ENCODE data around the gene ANGPTL7. TPM values are rescaled to one million over a fixed set of nuclear protein-coding genes. Genes with fewer than 3 reads are reported as not detected.

Gene ANGPTL7
- total and polyA plus RNA-seq, 2 experiments from 2014 or later: not detected

- Histone ChIP-seq H3K4me1 (ENCODE audit: insufficient read depth) (no peaks in the 10 kb centered on the region), H3K79me2 (ENCODE audit: insufficient read depth) (no peaks in the 10 kb centered on the region; the same call in 1 of the 2 replicates), H3K27ac (no peak overlapping the region), H3K4me3 (no peak overlapping the region), H3F3A (ENCODE audit: insufficient read depth) (no peaks in the 10 kb centered on the region), H2AFZ (no peak overlapping the region), H3K36me3 (ENCODE audit: low read depth) (peaks cover 46% of the 10 kb centered on the region), H4K20me1 (ENCODE audit: insufficient read depth) (no peaks in the 10 kb centered on the region), H3K9me2 (ENCODE audit: insufficient read depth) (no peaks in the 10 kb centered on the region), H3K4me2 (ENCODE audit: unreplicated experiment) (no peak overlapping the region), H3K27me3 (replicated peaks; ENCODE audit: insufficient read depth) (no peaks in the 10 kb centered on the region), H3K9ac (no peak overlapping the region), H3K9me3 (ENCODE audit: low read depth) (no peaks in the 10 kb centered on the region)
- no peak for TF ChIP-seq EZH2 (IDR thresholded peaks at IDR 0.05; ENCODE audit: insufficient read depth, poor library complexity, severe bottlenecking)
- no peak for TF ChIP-seq EZH2phosphoT487 (IDR thresholded peaks at IDR 0.05; ENCODE audit: insufficient read depth, low read depth)
- no peak for DNase-seq
- 95 to 97% methylated on average over 4 of the region's 4 CpGs for WGBS, 2 experiments (ENCODE audit: low coverage in 1 of 2, low lambda C conversion rate in 2 of 2, missing lambda C conversion rate in 2 of 2)
- in situ Hi-C loops (cut with MboI): no loop called here
Measured at GRCh38 chr1:11229203-11229602, 40.0 kb downstream of the ANGPTL7 start.

- no peak overlapping the region for H3K9ac ChIP-seq
- H3K9me3 ChIP-seq (ENCODE audit: low read depth): no peaks in the 10 kb centered on the region
- no peak overlapping the region for H3K4me3 ChIP-seq
- no peak overlapping the region for H3K4me2 ChIP-seq (ENCODE audit: unreplicated experiment)
- peaks cover 42% of the 10 kb centered on the region for H3K36me3 ChIP-seq (ENCODE audit: low read depth)
- H4K20me1 ChIP-seq (ENCODE audit: insufficient read depth): no peaks in the 10 kb centered on the region
- H3F3A ChIP-seq (ENCODE audit: insufficient read depth): no peaks in the 10 kb centered on the region
- TF ChIP-seq EZH2 (IDR thresholded peaks at IDR 0.05; ENCODE audit: insufficient read depth, poor library complexity, severe bottlenecking) (no peak), EZH2phosphoT487 (IDR thresholded peaks at IDR 0.05; ENCODE audit: insufficient read depth, low read depth) (no peak)
- H3K4me1 ChIP-seq (ENCODE audit: insufficient read depth): no peaks in the 10 kb centered on the region
- no peak overlapping the region for H3K27ac ChIP-seq
- DNase-seq: no peak
- no peaks in the 10 kb centered on the region for H3K9me2 ChIP-seq (ENCODE audit: insufficient read depth)
- in situ Hi-C loops (cut with MboI): no loop called here
- 98 to 99% methylated on average over 2 of the region's 2 CpGs for WGBS, 2 experiments (ENCODE audit: low coverage in 1 of 2, low lambda C conversion rate in 2 of 2, missing lambda C conversion rate in 2 of 2)
- H3K27me3 ChIP-seq (replicated peaks; ENCODE audit: insufficient read depth): no peaks in the 10 kb centered on the region
- no peaks in the 10 kb centered on the region for H3K79me2 ChIP-seq (ENCODE audit: insufficient read depth)
- H2AFZ ChIP-seq: no peak overlapping the region
Measured at GRCh38 chr1:11233208-11233607, 44.1 kb downstream of the ANGPTL7 start.

- no peak overlapping the region for H3K27ac ChIP-seq
- no peaks in the 10 kb centered on the region for H3K4me1 ChIP-seq (ENCODE audit: insufficient read depth)
- no peaks in the 10 kb centered on the region for H3F3A ChIP-seq (ENCODE audit: insufficient read depth)
- no peaks in the 10 kb centered on the region for H3K9me2 ChIP-seq (ENCODE audit: insufficient read depth)
- H3K4me3 ChIP-seq: no peak overlapping the region
- no peak for TF ChIP-seq EZH2 (IDR thresholded peaks at IDR 0.05; ENCODE audit: insufficient read depth, poor library complexity, severe bottlenecking)
- TF ChIP-seq EZH2phosphoT487 (IDR thresholded peaks at IDR 0.05; ENCODE audit: insufficient read depth, low read depth): no peak
- H3K36me3 ChIP-seq (ENCODE audit: low read depth): peaks cover 49% of the 10 kb centered on the region
- no peak overlapping the region for H3K4me2 ChIP-seq (ENCODE audit: unreplicated experiment)
- no peaks in the 10 kb centered on the region for H3K9me3 ChIP-seq (ENCODE audit: low read depth)
- WGBS, 2 experiments (ENCODE audit: low coverage in 1 of 2, low lambda C conversion rate in 2 of 2, missing lambda C conversion rate in 2 of 2): 74 to 75% methylated on average over 6 of the region's 6 CpGs
- no peaks in the 10 kb centered on the region for H3K79me2 ChIP-seq (ENCODE audit: insufficient read depth)
- no peak for DNase-seq
- H3K27me3 ChIP-seq (replicated peaks; ENCODE audit: insufficient read depth): no peaks in the 10 kb centered on the region
- in situ Hi-C loops (cut with MboI): no loop called here
- no peaks in the 10 kb centered on the region for H4K20me1 ChIP-seq (ENCODE audit: insufficient read depth)
- no peak overlapping the region for H3K9ac ChIP-seq
- H2AFZ ChIP-seq: no peak overlapping the region
Measured at GRCh38 chr1:11237356-11237755, 48.2 kb downstream of the ANGPTL7 start.

GRCh38 chr1:11238311-11238710 is 49.2 kb downstream of the ANGPTL7 start:
- Histone ChIP-seq H3K9ac (no peak overlapping the region), H3K4me1 (ENCODE audit: insufficient read depth) (no peaks in the 10 kb centered on the region), H3F3A (ENCODE audit: insufficient read depth) (no peaks in the 10 kb centered on the region), H3K27ac (no peak overlapping the region), H4K20me1 (ENCODE audit: insufficient read depth) (no peaks in the 10 kb centered on the region), H3K9me2 (ENCODE audit: insufficient read depth) (no peaks in the 10 kb centered on the region), H3K79me2 (ENCODE audit: insufficient read depth) (no peaks in the 10 kb centered on the region), H3K36me3 (ENCODE audit: low read depth) (peaks cover 43% of the 10 kb centered on the region), H3K27me3 (replicated peaks; ENCODE audit: insufficient read depth) (no peaks in the 10 kb centered on the region), H3K4me3 (no peak overlapping the region), H3K9me3 (ENCODE audit: low read depth) (no peaks in the 10 kb centered on the region), H2AFZ (no peak overlapping the region), H3K4me2 (ENCODE audit: unreplicated experiment) (no peak overlapping the region)
- in situ Hi-C loops (cut with MboI): no loop called here
- no peak for DNase-seq
- no peak for TF ChIP-seq EZH2phosphoT487 (IDR thresholded peaks at IDR 0.05; ENCODE audit: insufficient read depth, low read depth)
- TF ChIP-seq EZH2 (IDR thresholded peaks at IDR 0.05; ENCODE audit: insufficient read depth, poor library complexity, severe bottlenecking): no peak
- WGBS, 2 experiments (ENCODE audit: low coverage in 1 of 2, low lambda C conversion rate in 2 of 2, missing lambda C conversion rate in 2 of 2): 96 to 98% methylated on average over 7 of the region's 7 CpGs

GRCh38 chr1:11245248-11245647 is 56.1 kb downstream of the ANGPTL7 start:
- no peaks in the 10 kb centered on the region for H3K79me2 ChIP-seq (ENCODE audit: insufficient read depth)
- no peak for DNase-seq
- no peaks in the 10 kb centered on the region for H4K20me1 ChIP-seq (ENCODE audit: insufficient read depth)
- H3K9me3 ChIP-seq (ENCODE audit: low read depth): no peaks in the 10 kb centered on the region
- H3K27me3 ChIP-seq (replicated peaks; ENCODE audit: insufficient read depth): no peaks in the 10 kb centered on the region
- peaks cover 31% of the 10 kb centered on the region for H3K36me3 ChIP-seq (ENCODE audit: low read depth)
- no peak overlapping the region for H3K9ac ChIP-seq
- H3K4me2 ChIP-seq (ENCODE audit: unreplicated experiment): no peak overlapping the region
- in situ Hi-C loops (cut with MboI): loop anchor here (10.0 kb wide), 1 partner anchor 390 kb away; no protein-coding TSS in a partner anchor
- no peak overlapping the region for H3K4me3 ChIP-seq
- whole genome bisulfite sequencing, 2 experiments (ENCODE audit: low coverage in 1 of 2, low lambda C conversion rate in 2 of 2, missing lambda C conversion rate in 2 of 2): 92 to 94% methylated on average over 3 of the region's 3 CpGs
- no peaks in the 10 kb centered on the region for H3F3A ChIP-seq (ENCODE audit: insufficient read depth)
- no peak for TF ChIP-seq EZH2 (IDR thresholded peaks at IDR 0.05; ENCODE audit: insufficient read depth, poor library complexity, severe bottlenecking)
- TF ChIP-seq EZH2phosphoT487 (IDR thresholded peaks at IDR 0.05; ENCODE audit: insufficient read depth, low read depth): no peak
- H3K4me1 ChIP-seq (ENCODE audit: insufficient read depth): no peaks in the 10 kb centered on the region
- H3K9me2 ChIP-seq (ENCODE audit: insufficient read depth): no peaks in the 10 kb centered on the region
- no peak overlapping the region for H3K27ac ChIP-seq
- no peak overlapping the region for H2AFZ ChIP-seq

Small RNAs within 50 kb of the gene (small RNA-seq; reads per million reads assigned to genes)
- gene RNU6-291P (ENCODE audit: low read depth, low replicate concordance) (not detected), gene RNU6-537P (ENCODE audit: low read depth, low replicate concordance) (not detected), gene RPL39P6 (ENCODE audit: low read depth, low replicate concordance) (not detected)

Other genes with a start within 250 kb of the ANGPTL7 start
- gene TARDBP, start 176.7 kb upstream of the ANGPTL7 start, total RNA-seq (2014; rRNA removed; shearing (Covaris generic)): 36.0 and 50.0 TPM in 2 replicates
- gene TARDBP, start 176.7 kb upstream of the ANGPTL7 start, polyA plus RNA-seq (2016; fragmentation: Nextera tagmentation; extraction: Ambion mirVana): 128 TPM in 2 replicates
- not detected in 2 replicates for gene MASP2, start 142.1 kb upstream of the ANGPTL7 start, total RNA-seq (2014; rRNA removed; shearing (Covaris generic))
- gene MASP2, start 142.1 kb upstream of the ANGPTL7 start, polyA plus RNA-seq (2016; fragmentation: Nextera tagmentation; extraction: Ambion mirVana): 0.10 and 0.16 TPM in 2 replicates
- 35.3 and 48.0 TPM in 2 replicates for gene SRM, start 129.3 kb upstream of the ANGPTL7 start, total RNA-seq (2014; rRNA removed; shearing (Covaris generic))
- gene SRM, start 129.3 kb upstream of the ANGPTL7 start, polyA plus RNA-seq (2016; fragmentation: Nextera tagmentation; extraction: Ambion mirVana): 104 and 152 TPM in 2 replicates
- gene EXOSC10, start 89.5 kb upstream of the ANGPTL7 start, total RNA-seq (2014; rRNA removed; shearing (Covaris generic)): 45.4 and 60.8 TPM in 2 replicates
- gene EXOSC10, start 89.5 kb upstream of the ANGPTL7 start, polyA plus RNA-seq (2016; fragmentation: Nextera tagmentation; extraction: Ambion mirVana): 50.9 and 51.2 TPM in 2 replicates
- gene MTOR, start 73.2 kb downstream of the ANGPTL7 start, total RNA-seq (2014; rRNA removed; shearing (Covaris generic)): 27.6 and 30.7 TPM in 2 replicates
- 10.3 and 10.6 TPM in 2 replicates for gene MTOR, start 73.2 kb downstream of the ANGPTL7 start, polyA plus RNA-seq (2016; fragmentation: Nextera tagmentation; extraction: Ambion mirVana)
- gene UBIAD1, start 83.8 kb downstream of the ANGPTL7 start, total RNA-seq (2014; rRNA removed; shearing (Covaris generic)): 4.8 and 5.2 TPM in 2 replicates
- gene UBIAD1, start 83.8 kb downstream of the ANGPTL7 start, polyA plus RNA-seq (2016; fragmentation: Nextera tagmentation; extraction: Ambion mirVana): 8.1 and 9.8 TPM in 2 replicates